Measurements from ENCODE around the gene MAP4K4.

DNA sequence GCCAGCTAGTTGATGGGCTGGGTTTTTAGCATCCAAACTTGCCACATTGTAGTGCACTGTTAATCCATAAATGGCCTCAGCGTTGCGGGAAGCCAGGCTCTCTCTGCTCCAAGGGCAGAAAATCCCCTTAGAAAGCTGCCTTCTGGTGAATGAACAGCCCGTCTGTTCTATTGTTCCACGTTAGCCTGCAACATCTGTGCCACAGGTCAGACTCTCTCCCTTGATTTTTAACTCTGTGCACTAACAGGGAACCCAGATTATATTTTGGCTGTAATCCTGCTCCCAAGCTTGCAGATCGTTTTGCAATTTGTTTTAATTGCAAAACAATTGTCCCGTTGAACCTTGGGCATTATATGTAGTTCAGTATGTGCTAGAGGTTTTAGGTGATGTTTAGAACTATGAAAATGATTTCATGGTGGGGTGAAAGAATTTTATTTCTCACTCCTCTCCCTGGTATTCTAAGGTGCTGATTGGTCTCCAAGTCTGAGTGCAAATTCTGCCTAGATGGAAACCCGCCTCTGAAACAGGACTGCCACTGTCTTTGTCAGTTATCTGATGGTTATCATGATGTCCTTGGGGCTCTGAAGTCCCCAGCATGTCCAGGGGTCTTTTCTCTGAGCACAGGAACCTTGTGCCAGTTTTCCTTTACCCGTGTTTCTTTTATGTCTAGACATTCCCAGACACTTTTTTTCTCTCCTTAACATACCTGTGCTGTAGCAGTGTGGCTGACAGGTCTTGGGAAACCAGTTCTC lies 106.6 kb downstream of the MAP4K4 start:
- TF ChIP-seq, protein P1, sequence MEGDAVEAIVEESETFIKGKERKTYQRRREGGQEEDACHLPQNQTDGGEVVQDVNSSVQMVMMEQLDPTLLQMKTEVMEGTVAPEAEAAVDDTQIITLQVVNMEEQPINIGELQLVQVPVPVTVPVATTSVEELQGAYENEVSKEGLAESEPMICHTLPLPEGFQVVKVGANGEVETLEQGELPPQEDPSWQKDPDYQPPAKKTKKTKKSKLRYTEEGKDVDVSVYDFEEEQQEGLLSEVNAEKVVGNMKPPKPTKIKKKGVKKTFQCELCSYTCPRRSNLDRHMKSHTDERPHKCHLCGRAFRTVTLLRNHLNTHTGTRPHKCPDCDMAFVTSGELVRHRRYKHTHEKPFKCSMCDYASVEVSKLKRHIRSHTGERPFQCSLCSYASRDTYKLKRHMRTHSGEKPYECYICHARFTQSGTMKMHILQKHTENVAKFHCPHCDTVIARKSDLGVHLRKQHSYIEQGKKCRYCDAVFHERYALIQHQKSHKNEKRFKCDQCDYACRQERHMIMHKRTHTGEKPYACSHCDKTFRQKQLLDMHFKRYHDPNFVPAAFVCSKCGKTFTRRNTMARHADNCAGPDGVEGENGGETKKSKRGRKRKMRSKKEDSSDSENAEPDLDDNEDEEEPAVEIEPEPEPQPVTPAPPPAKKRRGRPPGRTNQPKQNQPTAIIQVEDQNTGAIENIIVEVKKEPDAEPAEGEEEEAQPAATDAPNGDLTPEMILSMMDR (conservative IDR thresholded peaks at IDR 0.05; ENCODE audit: low read depth, low read length): no peak
- TF ChIP-seq EZH2phosphoT487 (IDR thresholded peaks at IDR 0.05; ENCODE audit: borderline replicate concordance, low read length): no peak
- no peak for TF ChIP-seq EZH2 (IDR thresholded peaks at IDR 0.05; ENCODE audit: low read length, unreplicated experiment)

Data from PC-3 (cell line).